ENCODE data around the gene PLPP6. TPM values are rescaled to one million over a fixed set of nuclear protein-coding genes. Genes with fewer than 3 reads are reported as not detected.
A peak's percentile ranks its signal among the peaks of the same experiment; 100 is the strongest.
"Not testable (repeated sequence)": the region's sequence is repeated elsewhere in the genome, so short reads cannot be mapped to it uniquely, and the experiment has no call there.

Gene PLPP6
- total RNA-seq, 1 experiment from 2014 or later: 30.9 TPM

GRCh38 chr9:4657426-4658159 lies 4.5 kb upstream of the PLPP6 start:
- TF ChIP-seq CTCF (conservative IDR thresholded peaks at IDR 0.05; ENCODE audit: low read depth, low read length): no peak
- ChIA-PET POLR2A (ENCODE audit: low non-redundant PET) (no interaction called here), CTCF (no interaction called here)
- intact Hi-C loops (cut with micrococcal nuclease; ENCODE audit: unreplicated experiment): loop anchor here (2.0 kb wide), 1 partner anchor 83 kb away; the partner anchor contains the start of gene AK3
- no peaks in the 10 kb centered on the region for H3K27me3 ChIP-seq (replicated peaks; ENCODE audit: insufficient read depth, low read depth, low read length, poor library complexity)
- no peaks in the 10 kb centered on the region for H3K9me3 ChIP-seq (ENCODE audit: low read depth, low read length, poor library complexity, severe bottlenecking)
- peaks cover 58% of the 10 kb centered on the region for H3K4me1 ChIP-seq (ENCODE audit: insufficient read depth, low read length, poor library complexity, severe bottlenecking)
- BruUV-seq (replicated peaks): no TSS peak
- H3K4me3 ChIP-seq (ENCODE audit: low read depth, low read length, poor library complexity, severe bottlenecking): no peak overlapping the region
- peaks cover 27% of the 10 kb centered on the region for H3K36me3 ChIP-seq (ENCODE audit: insufficient read depth, low read length, poor library complexity, severe bottlenecking)
- H3K27ac ChIP-seq (ENCODE audit: low read depth, low read length, poor library complexity, severe bottlenecking): peak overlapping the region; percentile 99
- DNase-seq (ENCODE audit: low spot score): no peak

- BruUV-seq (replicated peaks); DNase-seq (ENCODE audit: low spot score); H3K9me3 ChIP-seq (ENCODE audit: low read depth, low read length, poor library complexity, severe bottlenecking); H3K4me3 ChIP-seq (ENCODE audit: low read depth, low read length, poor library complexity, severe bottlenecking); CTCF ChIA-PET; intact Hi-C loops (cut with micrococcal nuclease; ENCODE audit: unreplicated experiment); POLR2A ChIA-PET (ENCODE audit: low non-redundant PET); H3K27me3 ChIP-seq (replicated peaks; ENCODE audit: insufficient read depth, low read depth, low read length, poor library complexity): not testable (repeated sequence)
- Histone ChIP-seq H3K4me1 (ENCODE audit: insufficient read depth, low read length, poor library complexity, severe bottlenecking) (peaks cover 33% of the 10 kb centered on the region), H3K36me3 (ENCODE audit: insufficient read depth, low read length, poor library complexity, severe bottlenecking) (peaks cover 18% of the 10 kb centered on the region), H3K27ac (ENCODE audit: low read depth, low read length, poor library complexity, severe bottlenecking) (peak overlapping the region; percentile 98)
Measured at GRCh38 chr9:4660665-4661064, 1.4 kb upstream of the PLPP6 start.

DNA sequence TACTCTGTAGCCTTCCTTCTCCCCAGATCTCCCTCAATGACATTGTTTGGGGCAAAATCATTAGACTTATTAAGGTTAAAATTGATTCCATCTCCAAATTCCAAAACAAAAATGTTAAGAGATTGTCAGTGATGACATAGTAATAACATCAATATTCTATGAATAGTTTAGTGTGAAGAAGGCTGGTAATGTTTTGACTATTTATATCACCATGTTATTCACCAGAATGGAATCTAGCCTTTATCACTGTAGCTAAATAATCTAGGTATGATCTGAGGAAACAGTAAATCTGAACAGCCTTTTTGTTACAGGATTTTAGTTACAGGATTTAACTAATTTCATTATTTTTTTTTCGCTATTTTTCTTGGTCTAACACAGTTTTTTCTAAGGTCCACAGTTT lies 929 bp upstream of the PLPP6 start:
- Histone ChIP-seq H3K9me3 (ENCODE audit: low read depth, low read length, poor library complexity, severe bottlenecking) (no peaks in the 10 kb centered on the region), H3K27me3 (replicated peaks; ENCODE audit: insufficient read depth, low read depth, low read length, poor library complexity) (no peaks in the 10 kb centered on the region), H3K4me3 (ENCODE audit: low read depth, low read length, poor library complexity, severe bottlenecking) (peak overlapping the region; percentile 79), H3K4me1 (ENCODE audit: insufficient read depth, low read length, poor library complexity, severe bottlenecking) (peaks cover 28% of the 10 kb centered on the region), H3K36me3 (ENCODE audit: insufficient read depth, low read length, poor library complexity, severe bottlenecking) (peaks cover 18% of the 10 kb centered on the region), H3K27ac (ENCODE audit: low read depth, low read length, poor library complexity, severe bottlenecking) (peak overlapping the region; percentile 98)
- intact Hi-C loops (cut with micrococcal nuclease; ENCODE audit: unreplicated experiment): no loop called here
- ChIA-PET POLR2A (ENCODE audit: low non-redundant PET) (no interaction called here), CTCF (no interaction called here)
- no TSS peak for BruUV-seq (replicated peaks)
- no peak for TF ChIP-seq CTCF (conservative IDR thresholded peaks at IDR 0.05; ENCODE audit: low read depth, low read length)
- peak; percentile 49 for DNase-seq (ENCODE audit: low spot score)

- Histone ChIP-seq H3K4me1 (ENCODE audit: insufficient read depth, low read length, poor library complexity, severe bottlenecking) (peaks cover 29% of the 10 kb centered on the region), H3K36me3 (ENCODE audit: insufficient read depth, low read length, poor library complexity, severe bottlenecking) (peaks cover 18% of the 10 kb centered on the region), H3K4me3 (ENCODE audit: low read depth, low read length, poor library complexity, severe bottlenecking) (peak overlapping the region; percentile 79), H3K27ac (ENCODE audit: low read depth, low read length, poor library complexity, severe bottlenecking) (peak overlapping the region; percentile 98), H3K27me3 (replicated peaks; ENCODE audit: insufficient read depth, low read depth, low read length, poor library complexity) (no peaks in the 10 kb centered on the region), H3K9me3 (ENCODE audit: low read depth, low read length, poor library complexity, severe bottlenecking) (no peaks in the 10 kb centered on the region)
- peak; percentile 52 for DNase-seq (ENCODE audit: low spot score)
- ChIA-PET POLR2A (ENCODE audit: low non-redundant PET) (no interaction called here), CTCF (no interaction called here)
- intact Hi-C loops (cut with micrococcal nuclease; ENCODE audit: unreplicated experiment): loop anchor here (1.0 kb wide), 1 partner anchor 18 kb away; the partner anchor contains the start of gene CDC37L1
- TF ChIP-seq CTCF (conservative IDR thresholded peaks at IDR 0.05; ENCODE audit: low read depth, low read length) (no peak), EZH2 (IDR thresholded peaks at IDR 0.05; ENCODE audit: borderline replicate concordance, low read depth, low read length, poor library complexity, severe bottlenecking) (no peak)
- TSS peak; percentile 14 for BruUV-seq (replicated peaks)
Measured at GRCh38 chr9:4661611-4662010, 483 bp upstream of the PLPP6 start.
